Sigmoid colon (tissue), 7 donors: Measurements from ENCODE around the gene ACYP2. TPM values are rescaled to one million over a fixed set of nuclear protein-coding genes. Genes with fewer than 3 reads are reported as not detected.
"Not testable (repeated sequence)": the region's sequence is repeated elsewhere in the genome, so short reads cannot be mapped to it uniquely, and the experiment has no call there.

Experiments used
- DNase-seq: peaks from one replicate; pipeline ENCODE4 v3.0.0-alpha.2; 2019
- H3K27ac ChIP-seq, 4 donors: fragments of 200-600 bp; sonication (generic); one replicate each; pipeline ENCODE4 v1.5.1; 2016 to 2019; ENCODE audit warnings: mild to moderate bottlenecking in 1 of 4
- H3K27me3 ChIP-seq, 3 donors: fragments of 200-600 bp; sonication (generic); one replicate each; pipeline ENCODE4 v1.5.1; 2019; ENCODE audit warnings: mild to moderate bottlenecking in 1 of 3
- H3K36me3 ChIP-seq, 4 donors: fragments of 200-600 bp; sonication (generic); one replicate each; pipeline ENCODE4 v1.5.1; 2016 to 2019
- H3K4me1 ChIP-seq, 4 donors: fragments of 200-600 bp; sonication (generic); one replicate each; pipeline ENCODE4 v1.5.1; 2017 to 2019
- H3K4me3 ChIP-seq, 4 donors: fragments of 200-600 bp; sonication (generic); one replicate each; pipeline ENCODE4 v1.5.1; 2017 to 2019; ENCODE audit warnings: mild to moderate bottlenecking in 2 of 4, moderate library complexity in 1 of 4
- H3K9me3 ChIP-seq, 4 donors: fragments of 200-600 bp in 3 of 4; sonication (generic) in 3 of 4; one replicate each; pipeline versions ENCODE4 v1.5.1 to v1.6.1; 2013 to 2019
- EP300 ChIP-seq, 4 donors: sonication (generic); formaldehyde crosslinking; IDR thresholded peaks; one replicate each; pipeline ENCODE4 v1.6.1; 2017; ENCODE audit warnings: antibody characterized with exemption in 4 of 4
- POLR2A ChIP-seq, 2 donors: fragments of 450-650 bp; IDR thresholded peaks; one replicate each; pipeline ENCODE4 v1.6.1; 2016; ENCODE audit warnings: antibody characterized with exemption in 2 of 2, mild to moderate bottlenecking in 2 of 2, moderate library complexity in 2 of 2
- POLR2AphosphoS5 ChIP-seq, 4 donors: sonication (generic); formaldehyde crosslinking; IDR thresholded peaks; one replicate each; pipeline ENCODE4 v1.6.1; 2017; ENCODE audit warnings: antibody characterized with exemption in 4 of 4
- WGBS, 2 donors: extraction: QIAGEN DNeasy Blood & Tissue Kit; methylation state at CpG; one replicate each; pipeline ENCODE4 v1.1.7; 2013; 5-methylcytosine and 5-hydroxymethylcytosine counted together
- intact Hi-C: fragments of 100-400 bp; cut with DNase I; formaldehyde crosslinking; loops from one replicate; pipeline ENCODE4 v1.15.1; 2023
- polyA plus RNA-seq, 3 donors: library from polyadenylated mRNA; stranded (reverse); fragments of 200-250 nt; gene quantifications; one replicate each; pipeline ENCODE4 v1.2.3, GENCODE V29; 2013
- total RNA-seq, 4 donors: library from RNA; depleted of rRNA; stranded (reverse); fragments of >200 nt; gene quantifications; one replicate each; pipeline ENCODE4 v1.1.0, GENCODE V29; 2016
- TF ChIP-seq, protein P1 (sequence below), 4 experiments: fragments of 450-650 bp in 3 of 4; fragments of 200-600 bp in 1 of 4; IDR thresholded peaks; one replicate each; pipeline ENCODE4 v1.5.1; 2016 to 2019; ENCODE audit warnings: antibody characterized with exemption in 4 of 4, mild to moderate bottlenecking in 3 of 4, moderate library complexity in 2 of 4
- donor health status: healthy with polysubstance abuse.
- donor health status: Bipolar disorder and iron deficiency.
- donor health status: healthy.

Gene ACYP2
- total and polyA plus RNA-seq, 7 donors, result 13.2 to 32.0 (median 19.8) TPM

DNA sequence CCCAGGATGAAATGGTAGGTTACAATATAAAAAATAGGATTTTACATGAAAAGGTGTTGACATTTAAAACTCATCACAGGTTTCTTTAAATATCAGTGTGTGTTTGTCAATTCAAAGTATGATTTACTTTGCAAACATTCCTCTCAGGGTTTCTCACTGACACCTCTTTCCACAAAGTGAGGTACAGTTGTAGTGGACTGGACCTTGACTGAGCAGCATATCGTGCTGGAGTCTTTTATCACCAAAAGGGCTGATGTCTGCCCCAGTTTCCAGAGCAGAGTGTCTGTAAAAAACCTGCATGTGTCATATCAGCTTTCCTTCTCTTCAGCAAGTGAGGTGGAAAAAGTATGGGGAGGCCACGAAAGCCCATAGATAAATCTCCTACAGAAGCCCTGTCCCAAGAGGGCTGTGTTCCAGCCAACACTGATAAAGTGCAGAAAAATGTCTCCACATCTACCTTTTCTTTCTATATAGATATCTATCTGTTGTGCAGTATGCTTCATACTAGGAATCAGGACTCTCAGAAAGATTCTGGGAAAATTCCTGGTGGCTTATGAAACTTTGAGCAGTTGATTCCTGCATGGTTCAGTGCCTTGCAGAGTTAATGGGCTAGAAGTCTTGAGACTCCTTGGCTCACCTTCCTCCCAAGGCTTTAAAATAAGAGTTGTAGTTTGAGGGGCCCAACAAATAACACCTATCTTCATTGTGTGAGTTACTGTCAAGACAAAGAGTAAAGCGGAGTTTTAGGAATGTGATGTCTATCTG lies 6.9 kb downstream of the ACYP2 start:
- Histone ChIP-seq H3K9me3 (no peaks in the 10 kb centered on the region), H3K4me1 (peaks cover 0 to 5% (median 0%) of the 10 kb centered on the region in 4 donors), H3K4me3 (no peak overlapping the region), H3K27me3 (no peaks in the 10 kb centered on the region), H3K36me3 (no peaks in the 10 kb centered on the region), H3K27ac (no peak overlapping the region)
- DNase-seq, result no peak
- TF ChIP-seq POLR2A (IDR thresholded peaks at IDR 0.05) (no peak), POLR2AphosphoS5 (IDR thresholded peaks at IDR 0.05) (no peak), EP300 (IDR thresholded peaks at IDR 0.05) (no peak)
- TF ChIP-seq, protein P1, sequence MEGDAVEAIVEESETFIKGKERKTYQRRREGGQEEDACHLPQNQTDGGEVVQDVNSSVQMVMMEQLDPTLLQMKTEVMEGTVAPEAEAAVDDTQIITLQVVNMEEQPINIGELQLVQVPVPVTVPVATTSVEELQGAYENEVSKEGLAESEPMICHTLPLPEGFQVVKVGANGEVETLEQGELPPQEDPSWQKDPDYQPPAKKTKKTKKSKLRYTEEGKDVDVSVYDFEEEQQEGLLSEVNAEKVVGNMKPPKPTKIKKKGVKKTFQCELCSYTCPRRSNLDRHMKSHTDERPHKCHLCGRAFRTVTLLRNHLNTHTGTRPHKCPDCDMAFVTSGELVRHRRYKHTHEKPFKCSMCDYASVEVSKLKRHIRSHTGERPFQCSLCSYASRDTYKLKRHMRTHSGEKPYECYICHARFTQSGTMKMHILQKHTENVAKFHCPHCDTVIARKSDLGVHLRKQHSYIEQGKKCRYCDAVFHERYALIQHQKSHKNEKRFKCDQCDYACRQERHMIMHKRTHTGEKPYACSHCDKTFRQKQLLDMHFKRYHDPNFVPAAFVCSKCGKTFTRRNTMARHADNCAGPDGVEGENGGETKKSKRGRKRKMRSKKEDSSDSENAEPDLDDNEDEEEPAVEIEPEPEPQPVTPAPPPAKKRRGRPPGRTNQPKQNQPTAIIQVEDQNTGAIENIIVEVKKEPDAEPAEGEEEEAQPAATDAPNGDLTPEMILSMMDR (IDR thresholded peaks at IDR 0.05), result no peak
- intact Hi-C loops, result no loop called here
- 93% methylated on average over 3 of the region's 3 CpGs for WGBS, 2 donors

DNA sequence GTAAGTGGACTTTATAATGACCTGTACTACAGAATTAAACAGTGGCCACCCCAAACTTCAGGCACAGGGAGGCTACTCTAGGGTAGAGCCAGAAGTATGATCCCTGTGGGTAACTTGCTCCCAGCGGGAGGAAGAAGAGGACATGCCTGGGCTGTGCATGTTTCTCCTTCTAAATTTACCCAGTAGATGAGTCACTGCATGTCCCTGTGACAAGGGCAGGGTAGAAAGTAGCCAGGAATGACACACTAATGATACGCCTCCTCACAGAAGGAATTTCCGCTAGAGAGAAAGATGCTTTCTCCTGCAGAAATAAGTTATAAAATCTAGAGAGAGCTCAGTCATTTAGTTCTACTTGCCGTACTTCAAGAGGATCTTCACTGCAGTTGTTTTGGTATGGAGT lies 7.5 kb downstream of the ACYP2 start:
- H3K4me1 ChIP-seq, result peaks cover 0 to 5% (median 0%) of the 10 kb centered on the region in 4 donors
- no peak for DNase-seq
- intact Hi-C loops, result no loop called here
- H3K9me3 ChIP-seq, result no peaks in the 10 kb centered on the region
- H3K36me3 ChIP-seq, result no peaks in the 10 kb centered on the region
- no peak overlapping the region for H3K27ac ChIP-seq
- no peak for TF ChIP-seq POLR2A (IDR thresholded peaks at IDR 0.05)
- TF ChIP-seq, protein P1 (IDR thresholded peaks at IDR 0.05), result no peak
- TF ChIP-seq EP300 (IDR thresholded peaks at IDR 0.05), result no peak
- TF ChIP-seq POLR2AphosphoS5 (IDR thresholded peaks at IDR 0.05), result no peak
- no peak overlapping the region for H3K4me3 ChIP-seq
- no peaks in the 10 kb centered on the region for H3K27me3 ChIP-seq
- WGBS, 2 donors, result 79 to 94% methylated on average over 4 of the region's 4 CpGs

DNA sequence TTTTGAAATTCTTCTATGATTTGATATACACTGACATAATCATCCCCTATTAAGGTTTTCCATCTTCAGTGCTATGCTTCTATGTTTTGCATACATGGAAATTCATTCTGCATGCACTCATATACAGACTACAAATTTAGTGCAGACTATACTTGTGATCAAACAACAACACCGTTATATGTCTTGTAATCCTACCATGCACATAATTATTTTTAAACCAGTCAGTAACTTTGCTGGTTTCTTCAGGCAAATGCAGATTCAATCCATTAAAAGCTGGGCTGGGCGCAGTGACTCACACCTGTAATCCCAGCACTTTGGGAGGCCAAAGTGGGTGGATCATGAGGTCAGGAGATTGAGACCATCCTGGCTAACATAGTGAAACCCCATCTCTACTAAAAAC lies 11.8 kb downstream of the ACYP2 start:
- intact Hi-C loops, H3K27me3 ChIP-seq, H3K4me1 ChIP-seq, DNase-seq, H3K9me3 ChIP-seq, H3K36me3 ChIP-seq, H3K27ac ChIP-seq, H3K4me3 ChIP-seq: not testable (repeated sequence)
- 93 to 96% methylated on average over 2 of the region's 2 CpGs for whole genome bisulfite sequencing, 2 donors

DNA sequence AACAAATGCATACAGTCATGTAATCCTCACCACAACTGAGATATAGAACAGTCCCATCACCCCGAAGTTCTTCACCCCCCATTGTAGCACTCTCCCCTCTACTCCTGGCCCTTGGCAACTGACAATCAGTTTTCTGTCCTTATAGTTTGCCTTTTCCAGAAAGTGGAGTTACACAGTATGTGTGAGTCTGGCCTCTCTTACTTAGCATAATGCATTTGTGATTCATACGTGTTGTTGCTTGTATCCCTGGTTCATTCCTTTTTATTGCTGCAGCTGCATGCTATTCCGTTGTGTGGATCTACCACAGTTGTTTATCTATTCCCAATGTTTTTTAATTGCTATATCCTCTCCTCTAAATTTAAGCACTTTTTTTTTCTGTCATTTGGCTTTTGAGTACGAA lies 17.6 kb downstream of the ACYP2 start:
- H3K27me3 ChIP-seq, result no peaks in the 10 kb centered on the region
- TF ChIP-seq POLR2AphosphoS5 (IDR thresholded peaks at IDR 0.05) (no peak), EP300 (IDR thresholded peaks at IDR 0.05) (no peak), POLR2A (IDR thresholded peaks at IDR 0.05) (no peak)
- TF ChIP-seq, protein P1 (IDR thresholded peaks at IDR 0.05), result no peak
- DNase-seq, result no peak
- no peaks in the 10 kb centered on the region for H3K9me3 ChIP-seq
- 80 to 93% methylated on average over 4 of the region's 4 CpGs for WGBS, 2 donors
- intact Hi-C loops, result no loop called here
- H3K36me3 ChIP-seq, result no peaks in the 10 kb centered on the region
- no peak overlapping the region for H3K4me3 ChIP-seq
- H3K27ac ChIP-seq, result no peak overlapping the region
- H3K4me1 ChIP-seq, result no peaks in the 10 kb centered on the region

DNA sequence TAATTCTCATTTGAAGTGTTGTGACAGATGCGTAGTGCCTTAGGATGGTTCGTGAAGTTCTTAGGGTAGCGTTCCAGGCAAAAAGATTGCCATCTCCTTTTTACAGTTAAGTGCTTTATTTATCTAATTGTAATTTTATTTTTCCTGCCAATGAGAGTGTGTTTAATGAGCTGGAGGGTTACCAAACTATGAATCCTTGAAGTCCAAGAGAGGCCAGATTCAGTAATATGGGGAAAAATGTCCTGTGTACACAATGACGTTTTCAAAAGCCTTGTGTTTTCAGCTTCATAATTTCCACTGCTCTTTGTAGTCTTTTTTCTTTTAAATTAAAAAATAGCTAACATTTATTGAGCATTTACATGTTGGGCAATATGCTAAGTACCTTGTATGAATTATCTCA lies 23.8 kb downstream of the ACYP2 start:
- Histone ChIP-seq H3K36me3 (peaks cover 0 to 5% (median 0%) of the 10 kb centered on the region in 4 donors), H3K4me1 (no peaks in the 10 kb centered on the region), H3K4me3 (no peak overlapping the region), H3K27ac (no peak overlapping the region), H3K9me3 (no peaks in the 10 kb centered on the region), H3K27me3 (no peaks in the 10 kb centered on the region)
- DNase-seq, result no peak
- intact Hi-C loops, result no loop called here
- no peak for TF ChIP-seq POLR2AphosphoS5 (IDR thresholded peaks at IDR 0.05)
- no peak for TF ChIP-seq EP300 (IDR thresholded peaks at IDR 0.05)
- TF ChIP-seq, protein P1 (IDR thresholded peaks at IDR 0.05), result no peak
- TF ChIP-seq POLR2A (IDR thresholded peaks at IDR 0.05), result no peak
- WGBS, 2 donors, result 78 to 85% methylated on average over 4 of the region's 4 CpGs
